ENCODE measurements around the gene ADRA2B.

Gene ADRA2B

DNA sequence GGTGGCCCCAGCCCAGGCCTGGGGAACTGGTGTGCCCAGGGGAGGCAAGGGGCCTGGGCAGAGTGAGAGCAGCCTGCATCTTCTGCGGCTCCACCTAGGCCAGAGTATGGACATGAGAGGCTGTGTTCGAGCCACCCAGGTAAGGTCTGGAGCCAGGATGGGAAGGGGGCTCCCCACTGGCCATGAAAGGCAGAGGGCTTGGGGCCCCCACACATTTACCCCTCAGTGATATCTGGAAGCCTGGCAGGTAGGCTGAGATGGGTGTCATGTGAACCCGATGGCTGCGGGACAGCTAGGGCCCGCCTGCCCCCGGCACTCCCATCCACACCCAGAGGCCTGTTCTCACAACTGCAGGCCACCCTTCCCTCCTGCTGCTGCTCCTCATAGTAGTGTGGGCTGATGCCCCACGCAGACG, 13.2 kb downstream of the ADRA2B start:
- DNase-seq, result no peak

DNA sequence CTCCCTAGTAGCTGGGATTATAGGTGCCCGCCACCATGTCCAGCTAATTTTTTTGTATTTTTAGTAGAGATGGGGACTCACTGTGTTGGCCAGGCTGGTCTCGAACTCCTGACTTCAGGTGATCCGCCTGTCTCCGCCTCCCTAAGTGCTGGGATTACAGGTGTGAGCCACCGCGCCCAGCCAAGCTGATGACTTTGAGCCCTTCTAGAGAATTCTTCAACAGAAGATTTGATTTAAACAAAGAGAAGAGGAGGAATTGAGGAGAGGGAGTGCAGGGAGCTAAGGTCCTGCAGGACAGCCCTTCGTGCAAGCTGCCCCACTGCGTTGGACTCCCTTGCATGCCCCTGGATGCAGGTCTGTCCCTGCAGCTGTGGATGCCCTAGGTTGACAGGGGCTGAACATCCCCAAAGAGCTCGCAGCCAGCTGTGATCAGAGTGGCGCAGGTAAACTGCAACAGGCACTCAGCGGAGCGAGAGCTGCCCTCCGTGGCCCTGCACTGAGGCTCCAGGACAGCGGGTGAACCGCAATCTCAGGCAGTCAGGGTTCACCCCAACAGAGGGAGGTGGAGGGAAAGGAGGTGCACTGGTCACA, 13.7 kb downstream of the ADRA2B start:
- no peak for DNase-seq

DNA sequence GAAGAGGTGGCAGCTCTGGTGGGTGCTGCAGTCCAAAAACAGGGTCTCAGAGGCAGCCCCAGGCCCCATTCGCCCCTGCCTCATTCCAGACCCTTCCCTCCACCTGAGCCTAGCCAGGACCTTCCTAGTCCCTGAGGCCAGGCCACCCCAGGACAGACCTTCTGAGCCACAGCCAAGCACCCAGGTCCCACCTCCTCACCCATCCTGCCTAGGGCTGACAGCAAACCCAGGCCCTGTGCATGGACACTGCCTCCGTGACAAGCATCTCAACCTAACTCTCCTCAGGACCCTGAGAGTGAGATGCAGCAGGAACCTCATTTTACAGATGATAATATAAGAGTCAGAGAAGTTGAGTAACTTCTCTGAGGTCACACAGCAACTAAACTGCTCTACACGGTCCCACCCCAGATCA, 15.5 kb downstream of the ADRA2B start:
- DNase-seq, result peak; percentile 5 to 10

DNA sequence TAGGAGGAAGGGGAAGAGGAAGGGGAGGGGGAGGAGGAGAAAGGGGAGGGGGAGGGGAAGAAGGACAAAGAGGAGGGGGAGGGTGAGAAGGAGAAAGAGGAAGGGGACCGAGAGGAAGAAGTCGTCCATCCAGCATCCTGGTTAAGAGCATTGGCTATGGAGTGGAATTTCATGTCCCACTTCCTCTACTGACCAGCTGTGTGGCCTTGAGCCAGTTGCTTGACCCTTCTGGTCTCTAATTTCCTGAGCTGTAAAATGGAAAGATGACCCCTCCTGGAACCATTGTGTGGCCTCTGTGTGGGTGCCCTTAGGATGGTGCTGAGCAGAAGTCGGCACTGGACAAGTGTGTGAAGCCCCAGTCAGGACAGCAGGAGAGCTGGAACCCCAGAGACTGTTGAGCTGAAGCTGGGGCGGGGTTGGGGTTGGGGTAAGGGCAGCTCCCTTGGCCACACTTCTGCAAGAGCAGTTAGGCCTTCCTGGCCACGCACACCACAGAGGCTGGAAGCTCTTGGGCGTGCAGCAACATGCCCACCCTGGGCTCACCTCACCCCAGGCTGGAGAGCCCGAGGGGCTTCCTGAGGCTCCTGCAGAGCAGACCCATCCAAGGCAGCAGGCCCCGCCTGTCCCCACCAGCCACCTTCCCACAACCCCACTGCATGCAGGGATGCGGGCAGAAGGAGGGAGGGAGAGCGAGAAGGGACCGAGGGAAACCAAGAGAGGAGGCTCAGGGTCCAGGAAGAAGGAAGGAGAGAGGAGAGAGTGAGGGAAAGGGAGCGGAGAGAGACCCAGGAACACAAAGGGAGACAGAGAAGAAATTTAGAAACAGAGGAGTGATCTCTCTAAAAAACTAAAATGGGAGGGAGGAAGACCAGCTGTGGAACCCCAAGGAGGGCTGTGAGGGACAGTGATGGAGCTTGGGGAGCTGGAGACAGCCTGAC, 16.2 kb downstream of the ADRA2B start:
- DNase-seq, result peak; percentile 13

DNA sequence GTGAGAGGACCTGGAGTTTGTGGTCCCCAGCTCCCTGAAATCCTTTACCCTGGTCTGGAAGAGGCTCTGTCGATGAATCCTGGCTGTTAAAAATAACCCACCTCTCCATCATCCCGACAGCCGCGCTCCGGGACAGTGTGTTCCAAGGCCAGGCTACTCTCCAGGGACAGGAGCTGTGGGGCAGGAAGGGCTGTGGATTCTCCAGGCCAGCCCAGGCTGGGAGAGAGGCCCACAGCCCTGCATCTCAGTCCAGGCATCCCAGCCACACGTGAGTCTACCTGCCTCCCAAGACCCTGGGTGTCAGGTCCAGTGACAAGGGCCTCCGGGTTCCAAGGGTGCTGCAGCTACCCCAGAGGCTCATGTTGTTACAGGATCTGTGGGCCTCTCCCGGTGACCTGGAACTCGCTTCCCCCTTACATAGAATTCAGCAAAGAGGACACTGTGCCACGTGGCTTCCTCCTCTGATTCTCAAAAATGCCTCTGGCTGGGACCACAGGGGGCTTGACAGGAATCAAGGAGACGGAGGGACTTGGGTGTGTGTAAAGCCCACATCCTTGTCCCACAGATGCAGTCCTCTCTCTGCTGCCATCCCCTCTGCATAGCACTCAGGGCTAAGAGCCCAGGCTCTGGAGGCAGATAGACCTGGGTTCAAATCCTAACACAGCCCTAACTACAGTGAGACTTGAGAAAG, 17.3 kb downstream of the ADRA2B start:
- DNase-seq, result peak in 1 of 2 experiments; percentile 14

DNA sequence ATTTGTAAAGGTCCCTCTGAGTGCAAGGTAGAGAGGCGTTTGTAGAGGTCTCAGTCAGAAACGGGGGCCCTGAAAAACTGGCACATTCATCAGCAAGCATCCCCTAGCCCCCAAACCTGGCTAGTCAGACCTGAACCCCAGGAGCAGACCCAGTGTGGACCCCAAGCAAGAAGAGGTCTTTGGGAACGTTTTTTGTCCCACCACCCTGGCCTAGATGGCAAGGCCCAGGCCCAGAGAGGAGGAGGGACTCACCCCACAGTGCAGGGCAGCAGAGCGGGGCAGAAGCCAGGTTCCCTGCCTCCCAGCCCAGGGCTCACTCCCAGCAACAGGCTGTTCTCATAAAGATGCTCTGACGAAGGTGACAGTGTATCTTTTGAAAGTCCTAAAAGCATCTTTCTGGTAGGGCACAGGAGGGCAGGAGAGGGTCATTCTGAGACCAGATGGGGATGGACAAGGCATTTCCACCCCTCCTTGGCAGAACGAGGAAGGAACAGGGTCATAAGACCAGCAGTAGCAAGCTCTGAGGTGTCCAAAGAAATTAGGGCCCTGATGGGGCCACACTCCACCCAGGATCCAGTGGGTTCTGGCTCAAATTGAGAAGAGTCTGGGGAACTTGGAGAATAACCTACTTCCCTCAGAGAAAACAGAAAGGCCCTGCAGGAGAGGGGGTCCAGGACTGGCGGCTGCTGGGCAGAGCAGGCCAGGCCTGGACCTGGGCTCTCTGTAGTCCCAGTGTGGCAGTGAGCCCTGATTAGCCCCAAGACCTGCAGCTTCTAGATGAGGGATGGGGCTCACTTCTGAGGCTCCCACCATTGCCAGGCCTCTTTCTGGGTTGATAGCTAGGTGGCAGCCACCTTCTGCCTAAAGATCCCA, 18.2 kb downstream of the ADRA2B start:
- peak in 1 of 2 experiments; percentile 11 for DNase-seq

DNA sequence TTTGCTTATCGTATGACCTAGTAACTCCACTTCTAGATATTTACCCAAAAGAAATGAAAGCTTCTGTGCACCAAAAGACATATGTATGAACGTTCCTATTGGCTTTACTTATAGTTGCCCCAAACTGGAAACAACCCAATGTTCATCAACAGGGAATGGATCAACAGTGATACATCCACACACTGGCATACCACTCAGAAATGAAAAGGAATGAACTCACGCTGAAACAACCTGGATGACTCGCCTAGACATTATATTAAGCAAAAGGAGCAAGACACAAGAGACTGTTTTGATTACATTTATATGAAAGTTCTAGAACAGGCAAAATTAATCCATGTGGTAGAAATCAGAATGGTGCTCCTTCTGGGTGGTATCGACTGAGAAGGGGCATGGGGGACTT, 18.9 kb downstream of the ADRA2B start:
- DNase-seq, result no peak

DNA sequence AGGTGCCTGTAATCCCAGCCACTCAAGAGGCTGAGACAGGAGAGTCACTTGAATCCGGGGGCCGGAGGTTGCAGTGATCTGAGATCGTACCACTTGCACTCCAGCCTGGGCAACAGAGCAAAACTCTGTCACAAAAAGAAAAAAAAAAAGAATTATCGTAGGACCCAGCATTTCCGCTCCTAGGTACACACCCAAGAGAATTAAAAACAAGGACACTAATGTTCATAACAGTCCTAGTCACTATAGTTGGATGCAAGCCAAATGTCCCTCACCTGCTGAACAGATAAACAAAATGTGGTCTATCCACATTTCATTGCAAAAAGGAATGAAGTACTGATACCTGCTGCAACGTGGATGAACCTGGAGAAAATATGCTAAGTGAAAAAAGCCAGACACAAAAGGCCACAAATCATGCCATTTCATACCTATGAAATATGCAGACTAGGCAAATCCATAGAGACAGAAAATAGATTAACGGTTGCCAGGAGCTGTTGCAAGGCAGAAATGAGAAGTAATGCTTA, 21.2 kb downstream of the ADRA2B start:
- DNase-seq, result no peak

DNA sequence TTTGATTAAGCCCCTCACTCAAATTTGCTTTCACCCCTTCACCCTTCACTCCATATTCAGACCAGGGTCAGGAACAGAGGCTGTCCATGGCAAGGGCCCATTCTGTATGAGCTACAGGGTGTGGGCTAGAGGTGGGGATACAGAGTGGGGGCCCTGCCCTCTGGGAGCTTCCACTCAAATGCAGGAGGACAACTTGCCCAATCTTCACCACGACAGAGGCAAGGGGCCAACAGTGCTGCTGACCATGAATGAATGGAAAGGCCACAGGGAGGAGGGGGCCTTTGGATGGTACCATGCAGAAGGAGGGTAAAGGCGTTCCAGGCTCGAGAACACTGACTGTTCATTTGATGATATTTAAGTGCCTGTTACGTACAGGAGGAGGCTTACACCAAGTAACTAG, 22.8 kb downstream of the ADRA2B start:
- DNase-seq, result no peak

DNA sequence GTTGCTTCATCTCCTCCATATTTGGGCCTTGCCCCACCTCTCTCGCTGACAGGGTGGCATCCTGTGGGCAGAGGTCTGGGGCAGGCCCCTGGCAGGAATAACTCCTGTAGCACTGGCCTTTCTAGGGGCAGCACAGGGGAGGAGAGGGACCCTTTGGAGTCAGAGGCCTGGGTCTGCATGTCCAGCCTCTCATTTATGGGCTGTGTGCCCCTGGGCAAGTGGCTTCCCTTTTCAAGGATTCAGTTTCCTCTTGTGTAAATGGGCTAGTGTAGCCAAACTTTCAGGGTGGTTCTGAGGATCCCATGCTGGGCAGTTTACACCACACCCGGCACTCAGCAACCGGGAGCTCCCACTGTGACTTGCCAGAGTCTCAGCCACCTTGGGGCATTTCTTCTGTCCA, 23.4 kb downstream of the ADRA2B start:
- no peak for DNase-seq

DNA sequence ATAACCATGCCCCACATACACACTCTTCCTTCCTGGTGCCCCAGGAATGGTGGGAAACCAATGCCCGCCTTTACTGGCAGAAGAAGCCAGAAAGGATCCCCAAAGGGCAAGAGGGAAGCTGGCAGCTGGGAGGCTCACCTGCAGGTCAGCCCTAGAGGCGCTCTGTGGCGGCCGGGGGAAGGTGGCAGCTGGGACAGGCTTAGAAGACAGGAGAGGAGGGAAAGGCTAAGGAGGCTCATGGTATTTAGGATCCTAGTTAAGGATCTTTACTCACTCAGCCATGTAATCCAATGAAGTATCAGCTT, 23.8 kb downstream of the ADRA2B start:
- DNase-seq, result no peak

DNA sequence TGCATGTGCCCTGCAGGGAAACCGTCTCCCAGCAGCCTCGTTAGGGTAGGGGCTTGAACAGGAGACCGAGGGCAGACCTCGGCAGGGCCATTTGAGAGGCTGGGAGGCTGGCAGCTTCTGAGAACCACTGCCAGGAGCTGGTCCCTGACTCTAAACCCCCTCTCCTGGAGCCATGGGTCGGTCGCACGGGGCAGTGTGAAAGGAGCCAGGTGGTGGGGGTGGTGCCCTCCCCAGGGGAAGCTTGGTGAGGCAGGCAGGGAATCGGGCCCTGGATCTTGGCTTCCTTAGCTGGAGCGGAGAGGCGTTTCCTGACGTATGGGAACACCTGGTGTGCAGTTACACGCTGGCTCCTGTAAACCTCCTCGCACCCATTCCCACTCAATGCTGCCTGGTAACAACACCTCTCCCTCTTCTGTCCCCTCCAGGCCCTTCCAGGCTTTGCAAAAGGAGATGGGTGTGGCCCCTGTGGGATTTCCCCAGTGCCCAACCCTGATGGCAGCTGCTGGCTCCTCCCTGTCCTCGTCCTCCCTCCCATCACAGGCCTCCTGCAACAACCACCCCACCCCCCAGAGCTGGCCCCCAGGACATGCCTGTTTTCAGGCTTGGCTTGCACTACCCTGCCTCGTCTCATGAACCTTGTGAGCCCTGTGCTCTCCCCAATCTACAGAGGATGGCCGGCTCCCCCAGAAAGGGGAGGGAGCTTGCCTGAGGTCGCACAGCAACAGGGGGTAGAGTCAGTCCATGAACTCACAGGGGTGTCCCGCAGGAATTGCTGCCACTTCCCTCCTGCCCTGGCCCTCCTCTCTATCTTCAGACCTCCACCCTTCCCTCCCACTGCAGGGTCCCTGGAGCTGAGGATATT, 24.4 kb downstream of the ADRA2B start:
- peak in 1 of 2 experiments; percentile 12 for DNase-seq

DNA sequence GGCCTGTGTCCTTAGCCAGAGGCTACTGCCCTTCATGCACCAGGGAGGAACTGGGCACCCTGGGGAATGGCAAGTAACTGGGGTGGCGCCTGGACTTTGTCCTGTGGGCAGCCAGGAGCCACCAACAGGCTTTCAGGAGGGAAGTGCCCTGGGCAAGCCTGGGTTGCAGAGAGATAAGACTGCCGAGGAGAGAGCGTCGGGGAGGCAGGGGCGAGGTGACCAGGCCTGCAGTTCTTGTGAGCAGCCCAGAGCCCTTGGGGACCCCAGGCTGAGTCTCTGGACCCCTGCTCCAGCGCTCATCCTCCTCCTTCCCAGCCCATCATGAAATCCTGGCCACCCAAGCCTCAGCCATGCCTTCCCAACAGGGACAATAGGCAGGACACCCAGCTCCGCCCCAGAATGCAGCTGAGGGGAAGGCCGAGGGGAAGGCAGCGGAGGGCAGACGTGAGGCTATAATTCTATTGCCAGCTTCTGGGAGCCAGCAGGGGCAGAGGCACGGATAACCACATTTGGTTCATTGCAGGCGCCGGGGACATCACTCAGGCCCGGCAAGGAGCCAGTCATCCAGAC, 25.1 kb downstream of the ADRA2B start:
- DNase-seq, result no peak

DNA sequence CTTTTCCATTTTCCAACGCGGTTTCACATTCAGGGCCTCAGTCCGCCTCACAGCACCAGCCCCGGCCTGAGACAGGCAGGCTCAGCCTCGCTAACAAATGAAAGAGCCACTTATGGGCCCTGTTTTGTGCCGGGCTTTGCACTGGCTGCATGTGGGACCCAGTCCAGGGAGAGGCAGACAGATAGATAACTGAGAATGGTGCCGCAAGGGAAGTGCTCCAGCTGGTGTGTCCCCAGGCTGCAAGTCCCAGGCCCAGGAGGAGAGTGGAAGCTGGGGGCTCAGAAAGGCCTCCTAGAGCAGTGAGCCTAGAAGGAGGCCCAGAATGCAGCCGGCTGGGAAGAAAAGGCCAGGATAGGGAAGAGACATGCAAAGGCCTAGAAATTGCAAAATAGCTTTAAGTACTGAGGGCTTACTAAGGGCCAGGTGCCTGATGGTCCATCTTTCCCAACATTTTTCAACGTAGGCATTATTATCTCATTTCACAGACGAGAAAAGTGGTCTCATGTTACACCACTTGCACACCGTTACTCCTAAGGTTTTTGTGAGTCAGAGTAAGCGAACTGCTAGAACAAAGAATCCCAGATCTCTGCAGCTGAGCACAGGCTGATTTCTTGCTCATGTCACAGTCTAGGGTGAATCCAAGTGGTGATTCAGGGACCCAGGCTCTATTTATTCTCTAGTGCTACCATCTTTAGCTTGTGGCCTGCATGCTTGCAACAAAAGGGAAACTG, 26.0 kb downstream of the ADRA2B start:
- no peak for DNase-seq

DNA sequence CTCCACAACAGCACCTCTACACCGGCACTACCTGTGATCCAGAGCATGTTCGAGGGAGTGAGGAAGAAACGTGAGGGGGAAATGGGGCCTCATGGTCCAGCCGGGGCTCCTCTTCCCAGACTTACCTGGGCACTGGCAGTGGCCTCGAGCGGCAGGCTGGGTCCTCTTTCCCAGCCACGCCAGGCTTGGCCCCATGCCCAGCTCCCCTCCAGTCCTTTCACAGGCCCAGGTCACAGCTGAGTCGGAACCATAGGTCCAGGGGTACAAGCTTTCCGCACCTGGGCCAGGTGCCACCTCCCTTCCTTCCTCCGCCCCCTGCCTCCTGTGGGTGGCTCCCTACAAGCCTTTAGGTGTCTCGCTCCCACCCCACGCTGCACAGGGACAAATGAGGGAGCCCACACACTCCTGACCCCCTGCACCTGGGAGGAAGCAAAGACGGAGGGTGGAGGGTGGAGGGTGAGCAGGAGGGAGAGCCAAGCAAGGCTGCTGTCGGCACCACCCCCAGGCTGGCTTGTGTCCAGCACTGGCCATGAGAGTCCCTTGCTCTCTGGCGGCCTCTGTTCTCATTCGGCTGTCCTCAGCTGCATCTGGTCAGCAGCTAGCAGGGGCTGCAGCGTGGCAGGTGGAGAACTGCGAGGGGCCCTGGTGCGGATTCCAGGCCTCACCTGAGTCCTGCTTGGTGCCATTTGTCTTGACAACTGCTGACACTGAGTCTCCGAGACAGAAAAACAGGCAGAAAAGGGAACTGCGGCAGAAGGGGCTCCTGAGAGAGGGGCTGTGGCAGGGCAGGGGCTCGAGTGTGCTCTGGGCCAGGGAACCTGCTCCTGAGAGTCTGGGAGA, 26.8 kb downstream of the ADRA2B start:
- DNase-seq, result peak; percentile 10 to 11

DNA sequence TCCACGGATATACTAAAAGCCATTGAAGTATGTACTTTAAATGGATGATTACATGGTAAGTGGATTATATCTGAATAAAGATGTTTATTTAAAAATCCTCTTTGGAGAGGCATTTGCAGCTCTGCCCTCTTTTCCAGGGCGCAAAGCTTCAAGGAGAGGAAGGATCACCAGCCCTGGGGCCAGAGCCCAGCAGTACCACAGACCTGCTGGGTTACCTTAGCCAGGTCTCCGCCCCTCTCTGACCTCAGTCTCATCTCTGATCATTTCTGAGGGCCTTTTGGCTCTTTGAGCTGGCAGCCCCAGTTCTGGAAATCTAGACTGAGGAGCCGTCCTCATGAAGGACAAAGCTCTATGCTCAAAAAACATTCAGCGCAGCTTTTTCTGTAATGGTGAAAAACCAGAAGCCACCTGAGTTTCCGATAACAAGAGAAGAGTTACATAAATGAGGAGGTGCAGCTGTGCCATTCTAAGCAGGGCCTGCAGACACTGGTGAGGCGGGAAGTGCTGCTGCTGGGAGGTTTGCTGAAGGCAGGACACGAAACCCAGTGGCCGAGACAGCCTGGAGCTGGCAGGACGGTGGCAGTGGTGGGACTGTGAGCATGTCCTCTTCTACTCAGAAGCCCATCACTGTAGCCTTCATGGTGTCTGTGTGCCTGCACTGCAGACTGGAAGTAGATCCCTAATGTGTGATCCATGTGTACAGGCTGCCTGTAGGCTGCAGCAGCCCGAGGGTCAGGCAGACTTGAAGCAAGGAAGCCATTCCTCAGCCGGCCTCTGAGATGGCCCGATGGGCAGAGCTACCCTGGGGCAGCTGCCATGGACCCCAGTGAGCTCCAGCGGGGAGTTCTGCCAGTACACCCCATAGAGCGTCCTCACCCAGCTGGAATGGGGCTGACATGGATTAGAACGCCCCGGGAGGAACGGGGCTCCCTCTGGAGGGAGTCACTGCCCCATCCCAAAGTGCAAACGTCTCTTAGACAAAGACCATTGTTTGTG, 27.7 kb downstream of the ADRA2B start:
- peak; percentile 11 for DNase-seq

DNA sequence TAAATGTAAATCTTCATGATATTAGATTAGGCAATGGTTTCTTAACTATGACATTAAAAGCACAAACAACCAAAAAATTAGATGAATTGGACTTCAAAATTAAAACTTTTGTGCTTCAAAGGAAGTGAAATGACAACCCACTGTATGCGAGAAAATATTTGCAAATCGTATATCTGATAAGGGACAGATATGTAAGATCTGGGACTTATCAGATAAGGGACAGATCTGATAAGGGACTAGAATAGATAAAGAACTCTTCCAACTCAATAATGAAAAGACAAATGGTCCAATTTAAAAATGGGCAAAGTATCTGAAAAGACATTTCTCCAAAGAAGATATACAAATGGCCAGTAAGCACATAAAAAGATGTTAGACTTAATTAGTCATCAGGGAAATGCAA, 29.2 kb downstream of the ADRA2B start:
- DNase-seq, result no peak

Data from activated T-cell treated with anti-CD3 and anti-CD28 coated beads, Interleukin-2, amount 50 U/mL, for 48 hours (primary cell).